ENCODE data around the gene CAB39.

DNA sequence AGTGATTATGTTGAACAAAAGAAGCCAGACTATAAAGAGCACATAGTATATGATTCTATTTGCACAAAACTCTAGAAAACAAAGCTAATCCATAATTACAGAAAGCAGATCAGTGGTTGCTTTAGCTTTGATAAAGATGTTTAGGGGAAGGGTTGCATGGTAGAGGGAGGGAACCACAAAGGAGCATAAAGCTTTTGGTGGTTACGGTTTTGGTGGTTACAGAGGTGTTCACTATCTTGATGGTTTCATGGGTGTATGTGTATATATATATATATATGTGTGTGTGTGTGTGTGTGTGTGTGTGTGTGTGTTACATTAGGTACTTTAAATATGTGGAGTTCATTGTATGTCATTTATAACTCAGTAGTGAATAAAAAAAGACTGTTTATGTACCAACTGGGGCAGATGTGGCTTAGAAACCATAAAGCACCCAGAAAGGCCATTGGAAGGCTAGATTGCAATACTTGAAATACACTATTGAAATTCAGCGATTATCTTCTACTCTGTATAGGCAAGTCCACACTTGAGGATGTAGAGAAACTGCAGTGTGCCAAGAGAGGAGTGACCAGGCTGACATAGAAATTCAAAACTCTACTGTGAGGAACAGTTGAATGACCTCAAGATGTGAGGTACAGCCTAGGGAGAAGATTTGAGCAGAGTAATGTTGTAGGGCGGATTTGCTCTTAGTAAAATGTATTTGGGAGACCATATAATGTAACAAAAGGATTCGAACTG, 60.6 kb downstream of the CAB39 start:
- TF ChIP-seq, protein P1, sequence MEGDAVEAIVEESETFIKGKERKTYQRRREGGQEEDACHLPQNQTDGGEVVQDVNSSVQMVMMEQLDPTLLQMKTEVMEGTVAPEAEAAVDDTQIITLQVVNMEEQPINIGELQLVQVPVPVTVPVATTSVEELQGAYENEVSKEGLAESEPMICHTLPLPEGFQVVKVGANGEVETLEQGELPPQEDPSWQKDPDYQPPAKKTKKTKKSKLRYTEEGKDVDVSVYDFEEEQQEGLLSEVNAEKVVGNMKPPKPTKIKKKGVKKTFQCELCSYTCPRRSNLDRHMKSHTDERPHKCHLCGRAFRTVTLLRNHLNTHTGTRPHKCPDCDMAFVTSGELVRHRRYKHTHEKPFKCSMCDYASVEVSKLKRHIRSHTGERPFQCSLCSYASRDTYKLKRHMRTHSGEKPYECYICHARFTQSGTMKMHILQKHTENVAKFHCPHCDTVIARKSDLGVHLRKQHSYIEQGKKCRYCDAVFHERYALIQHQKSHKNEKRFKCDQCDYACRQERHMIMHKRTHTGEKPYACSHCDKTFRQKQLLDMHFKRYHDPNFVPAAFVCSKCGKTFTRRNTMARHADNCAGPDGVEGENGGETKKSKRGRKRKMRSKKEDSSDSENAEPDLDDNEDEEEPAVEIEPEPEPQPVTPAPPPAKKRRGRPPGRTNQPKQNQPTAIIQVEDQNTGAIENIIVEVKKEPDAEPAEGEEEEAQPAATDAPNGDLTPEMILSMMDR (IDR thresholded peaks at IDR 0.05) = no peak
- TF ChIP-seq POLR2A (IDR thresholded peaks at IDR 0.05) = no peak
